Stimulated activated CD4-positive, alpha-beta T cell treated with anti-CD3 and anti-CD28 coated beads, Interleukin-1b, Interleukin-23, amount 100 ng/mL, for 4 hours (primary cell): ENCODE results near the gene DCAF15.
A peak's percentile ranks its signal among the peaks of the same experiment; 100 is the strongest.
"Not testable (repeated sequence)": the region's sequence is repeated elsewhere in the genome, so short reads cannot be mapped to it uniquely, and the experiment has no call there.

Experiments
- DNase-seq, 2 donors: peaks; one replicate each; pipeline ENCODE4 v3.0.0-alpha.2; 2020; ENCODE audit warnings: low read depth in 2 of 2

Gene DCAF15

GRCh38 chr19:13952154-13952930 is at the start of gene DCAF15:
TSS of gene DCAF15 (plus strand) at chr19:13952509. CDS start at chr19:13952513, 4 bp downstream.
- DNase-seq: peak; percentile 95 to 96

GRCh38 chr19:13902993-13903555 is 49.2 kb upstream of the DCAF15 start:
- no peak for DNase-seq

- peak; percentile 92 to 95 for DNase-seq
Observed at GRCh38 chr19:13905634-13906520, 46.4 kb upstream of the DCAF15 start, which contains the start of the genes BRME1 and CC2D1A. TSS of gene BRME1 (minus strand) at chr19:13906117. CDS start at chr19:13904892, 1,225 bp downstream. TSS of gene CC2D1A (plus strand) at chr19:13906201. CDS start at chr19:13906442, 241 bp downstream.

- no peak for DNase-seq
Observed at GRCh38 chr19:13906521-13906904, 45.8 kb upstream of the DCAF15 start.

GRCh38 chr19:13906910-13907309 is 45.4 kb upstream of the DCAF15 start:
- no peak for DNase-seq

GRCh38 chr19:13908674-13909073 is 43.6 kb upstream of the DCAF15 start:
- DNase-seq: no peak

GRCh38 chr19:13909430-13909829 is 42.9 kb upstream of the DCAF15 start:
- no peak for DNase-seq

- DNase-seq: no peak
Observed at GRCh38 chr19:13913352-13913751, 39.0 kb upstream of the DCAF15 start.

GRCh38 chr19:13914777-13915176 is 37.5 kb upstream of the DCAF15 start:
- DNase-seq: no peak

GRCh38 chr19:13917888-13918406 is 34.4 kb upstream of the DCAF15 start:
- no peak for DNase-seq

GRCh38 chr19:13918726-13919411 is 33.4 kb upstream of the DCAF15 start:
- DNase-seq: no peak

- DNase-seq: no peak
Observed at GRCh38 chr19:13920524-13920923, 31.8 kb upstream of the DCAF15 start.

GRCh38 chr19:13920940-13921747 is 31.2 kb upstream of the DCAF15 start:
- DNase-seq: no peak

GRCh38 chr19:13922118-13922517 is 30.2 kb upstream of the DCAF15 start:
- DNase-seq: not testable (repeated sequence)

GRCh38 chr19:13923194-13923987 is 28.9 kb upstream of the DCAF15 start:
- no peak for DNase-seq

- no peak for DNase-seq
Observed at GRCh38 chr19:13926010-13926409, 26.3 kb upstream of the DCAF15 start.

- no peak for DNase-seq
Observed at GRCh38 chr19:13926715-13927114, 25.6 kb upstream of the DCAF15 start.

- no peak for DNase-seq
Observed at GRCh38 chr19:13929340-13929739, 23.0 kb upstream of the DCAF15 start.

- DNase-seq: no peak
Observed at GRCh38 chr19:13929956-13930355, 22.4 kb upstream of the DCAF15 start.

GRCh38 chr19:13930402-13930801 is 21.9 kb upstream of the DCAF15 start:
- DNase-seq: no peak
